Ecto neural progenitor cell (in vitro differentiated cells): ENCODE results near the gene PWP2.
"Not testable (repeated sequence)": the region's sequence is repeated elsewhere in the genome, so short reads cannot be mapped to it uniquely, and the experiment has no call there.

Experiments
- DNase-seq: peaks from one replicate; pipeline ENCODE4 v3.0.0-alpha.2; 2018; ENCODE audit warnings: low spot score

PWP2 gene

DNA sequence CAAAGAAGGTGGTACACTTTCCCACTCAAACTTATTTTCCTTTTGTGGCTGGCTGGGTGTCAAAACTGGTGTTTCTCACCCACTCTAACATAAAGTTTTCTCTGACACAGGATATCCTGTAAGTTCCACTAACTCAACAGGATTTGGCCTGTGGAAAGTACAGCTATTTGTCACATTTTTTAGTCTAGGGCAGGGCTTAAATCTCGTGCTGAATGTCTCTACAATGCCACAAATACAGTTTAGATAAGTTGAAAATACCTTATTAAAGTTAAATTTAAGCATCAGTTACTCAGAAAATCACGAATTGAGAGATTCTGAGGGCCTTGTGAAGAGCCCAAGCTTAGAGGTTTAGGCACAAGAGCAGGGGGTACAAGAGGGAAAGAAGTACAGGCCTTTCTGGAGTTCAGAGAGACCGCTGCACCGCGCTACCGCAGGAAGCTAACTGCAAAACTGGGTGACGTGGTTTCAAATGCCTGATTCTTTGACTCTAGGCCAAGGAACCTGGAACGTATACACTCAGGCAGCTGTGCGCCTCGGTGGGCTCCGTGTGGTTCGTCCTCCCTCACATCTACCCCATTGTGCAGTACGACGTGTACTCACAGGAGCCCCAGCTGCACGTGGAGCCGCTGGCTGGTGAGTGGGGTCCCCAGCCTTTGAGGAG is 23.4 kb upstream of the PWP2 start:
- no peak for DNase-seq

DNA sequence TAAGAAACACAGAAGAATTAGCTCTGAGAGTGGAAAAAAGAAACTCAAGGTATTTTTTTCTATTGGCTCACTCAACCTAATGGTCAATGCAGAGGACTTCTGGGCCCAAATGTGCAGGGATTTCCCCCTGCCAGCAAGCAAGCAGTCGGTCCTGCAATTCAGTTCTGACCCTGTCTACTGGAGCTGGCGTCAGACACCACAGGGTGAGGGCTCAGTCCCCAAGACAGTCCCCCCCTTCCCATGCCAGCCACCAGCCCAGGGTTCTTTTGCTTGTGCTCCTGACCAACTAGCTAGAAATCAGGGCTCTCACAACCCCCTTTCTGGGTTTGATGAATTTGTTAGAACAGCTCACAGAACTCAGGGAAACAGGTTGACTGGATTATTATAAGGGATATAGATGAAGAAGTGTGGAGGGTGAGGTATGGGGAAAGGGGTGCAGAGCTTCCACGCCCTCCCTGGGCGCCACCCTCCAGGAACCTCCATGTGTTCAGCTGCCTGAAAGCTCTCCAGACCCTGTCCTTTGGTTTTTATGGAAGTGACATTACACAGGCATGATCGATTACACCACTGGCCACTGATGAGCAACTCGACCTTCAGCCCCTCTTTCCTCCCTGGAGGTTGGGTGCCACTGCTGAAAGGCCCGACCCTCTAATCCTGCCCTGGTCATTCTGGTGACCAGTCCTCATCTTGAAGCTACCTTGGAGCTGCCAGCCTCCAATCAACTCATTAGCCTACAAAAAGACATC is 22.5 kb upstream of the PWP2 start:
- no peak for DNase-seq

DNA sequence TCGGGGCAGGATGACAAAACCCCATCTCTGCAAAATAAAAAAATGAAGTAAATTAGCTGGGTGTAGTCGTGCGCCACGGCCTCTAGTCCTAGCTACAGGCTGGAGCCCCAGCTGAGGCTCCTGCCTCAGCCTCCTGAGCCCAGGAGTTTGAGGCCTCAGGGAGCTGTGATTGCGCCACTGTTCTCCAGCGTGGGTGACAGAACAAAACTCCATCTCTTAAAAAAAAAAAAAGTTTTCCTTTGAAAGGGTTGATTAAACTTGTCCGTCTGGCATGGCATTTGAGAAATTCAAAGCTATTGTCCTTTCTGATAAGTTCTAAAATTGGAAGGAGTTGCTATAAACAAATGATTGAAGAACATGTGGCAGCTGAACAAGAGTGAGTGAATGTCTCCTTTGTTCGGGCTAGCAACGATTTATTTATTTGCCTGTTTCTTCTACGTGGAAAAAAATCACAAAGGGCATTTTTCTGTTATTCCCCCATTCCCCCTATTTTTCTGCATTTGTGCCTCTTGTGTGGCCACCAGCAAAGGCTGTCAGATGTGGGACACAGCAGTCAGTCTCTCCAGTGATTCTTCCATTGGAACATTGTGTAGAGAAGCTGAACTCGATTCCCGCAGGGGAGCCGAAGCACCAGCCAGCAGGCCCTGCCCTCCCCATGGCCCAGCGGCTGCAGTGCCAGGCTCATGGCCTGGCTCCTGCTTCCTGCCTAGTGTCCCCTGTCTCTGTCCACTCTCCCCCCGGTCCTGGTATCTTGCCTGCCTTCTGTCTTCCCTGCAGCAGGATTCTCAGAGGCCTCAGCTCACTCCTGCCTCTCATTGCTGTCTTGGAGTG is 21.5 kb upstream of the PWP2 start:
- DNase-seq = no peak

GRCh38 chr21:44086636-44087425 is 20.4 kb upstream of the PWP2 start:
- no peak for DNase-seq

DNA sequence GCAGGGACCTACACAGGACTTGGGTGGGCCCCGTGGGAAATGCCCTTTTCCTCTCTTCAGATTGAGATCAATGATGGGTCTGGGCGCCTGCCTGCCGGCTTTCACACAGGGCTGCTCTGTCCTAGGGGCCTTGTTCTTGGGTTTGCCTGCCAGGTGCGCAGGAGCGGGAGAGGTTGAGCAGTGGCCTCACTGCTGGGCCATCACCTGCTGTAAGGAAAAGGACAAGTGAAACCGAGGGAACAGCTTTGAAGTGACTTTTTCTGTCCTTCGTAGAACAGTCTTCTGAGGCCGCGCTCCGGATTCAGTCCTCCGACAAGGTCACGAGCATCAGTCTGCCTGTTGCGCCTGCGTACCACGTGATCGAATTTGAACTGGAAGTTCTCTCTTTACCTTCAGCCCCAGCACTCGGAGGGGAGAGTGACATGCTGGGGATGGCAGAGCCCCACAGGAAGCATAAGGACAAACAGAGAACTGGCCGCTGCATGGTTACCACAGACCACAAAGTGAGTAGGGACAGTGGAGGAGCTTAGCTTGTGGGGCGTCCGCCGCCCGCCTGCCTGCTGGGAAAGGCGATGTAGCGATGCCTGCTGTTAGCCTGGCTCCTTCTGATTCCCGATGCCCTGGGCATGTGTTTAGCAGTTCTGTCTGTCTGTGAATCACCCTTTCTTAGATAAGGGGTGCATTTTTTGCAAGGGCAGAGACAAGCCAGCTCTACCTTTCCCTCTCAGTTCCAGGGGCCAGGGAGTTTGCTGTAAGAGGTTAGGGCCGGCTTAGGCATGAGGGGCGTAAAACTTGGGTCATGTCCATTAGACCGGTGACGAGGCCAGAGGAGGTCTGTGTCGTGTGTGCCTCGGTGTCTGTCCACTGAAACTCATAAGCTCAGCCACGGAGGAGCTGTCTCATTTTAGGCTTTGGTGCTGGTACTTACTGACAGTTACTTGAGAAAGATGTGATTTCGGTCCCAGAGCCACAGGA is 19.5 kb upstream of the PWP2 start:
- DNase-seq = no peak

GRCh38 chr21:44088401-44088780 is 18.8 kb upstream of the PWP2 start:
- DNase-seq = no peak

GRCh38 chr21:44089001-44089911 is 17.9 kb upstream of the PWP2 start:
- no peak for DNase-seq

- DNase-seq = no peak
Observed at GRCh38 chr21:44090325-44090724, 16.9 kb upstream of the PWP2 start.

GRCh38 chr21:44092211-44092610 is 15.0 kb upstream of the PWP2 start:
- no peak for DNase-seq

DNA sequence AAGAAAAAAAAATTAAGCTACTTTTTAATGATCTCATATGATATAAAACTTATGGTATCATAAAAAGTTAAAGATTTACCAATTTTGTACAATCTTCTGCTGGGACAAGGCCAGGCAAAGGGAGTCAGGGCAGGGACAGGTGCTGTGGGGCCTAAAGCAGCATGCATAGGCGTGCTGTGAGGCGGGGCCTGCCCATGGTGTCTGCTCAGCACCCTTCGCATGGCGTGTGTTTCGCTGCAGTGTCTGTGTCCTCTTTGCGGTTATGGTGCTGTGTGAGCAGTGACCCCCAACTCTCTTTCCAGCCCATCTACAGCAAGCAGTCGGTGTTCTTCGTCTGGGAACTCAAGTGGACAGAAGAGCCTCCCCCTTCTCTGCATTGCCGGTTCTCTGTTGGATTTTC is 13.4 kb upstream of the PWP2 start:
- DNase-seq = no peak

DNA sequence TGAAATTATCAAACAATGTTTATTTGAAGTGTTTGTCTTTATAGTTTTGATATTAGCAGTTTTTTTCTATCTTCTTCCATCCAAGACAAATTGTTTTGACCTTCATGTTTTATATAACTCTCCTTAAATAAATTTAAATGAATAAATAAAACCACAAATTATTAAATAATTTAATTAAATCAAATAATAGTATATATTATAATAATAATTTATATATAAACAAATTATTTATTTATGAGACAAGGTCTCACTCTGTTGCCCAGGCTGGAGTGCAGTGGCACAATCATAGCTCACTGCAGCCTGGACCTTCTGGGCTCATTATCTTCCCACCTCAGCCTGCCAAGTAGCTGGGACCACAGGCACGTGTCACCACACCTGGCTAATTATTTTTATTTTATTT is 12.4 kb upstream of the PWP2 start:
- no peak for DNase-seq

DNA sequence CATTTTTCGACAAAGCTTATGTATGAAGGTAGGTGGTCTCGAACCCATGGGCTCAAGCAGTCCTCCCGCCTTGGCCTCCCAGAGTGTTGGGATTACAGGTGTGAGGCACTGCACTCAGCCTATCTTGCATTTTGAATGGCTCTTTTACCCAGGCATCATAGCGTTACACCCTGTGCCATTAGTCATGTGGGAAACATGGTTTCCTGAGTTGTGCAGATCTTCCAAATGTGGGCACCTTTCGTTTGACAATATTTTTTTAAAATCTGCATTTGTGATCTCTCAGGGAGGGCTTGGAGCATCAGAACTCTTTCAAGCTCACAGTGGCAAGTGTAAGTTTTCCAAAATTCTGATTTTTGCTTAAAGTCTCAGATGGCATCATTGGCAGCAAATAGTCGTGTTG is 8.7 kb upstream of the PWP2 start:
- DNase-seq = not testable (repeated sequence)

DNA sequence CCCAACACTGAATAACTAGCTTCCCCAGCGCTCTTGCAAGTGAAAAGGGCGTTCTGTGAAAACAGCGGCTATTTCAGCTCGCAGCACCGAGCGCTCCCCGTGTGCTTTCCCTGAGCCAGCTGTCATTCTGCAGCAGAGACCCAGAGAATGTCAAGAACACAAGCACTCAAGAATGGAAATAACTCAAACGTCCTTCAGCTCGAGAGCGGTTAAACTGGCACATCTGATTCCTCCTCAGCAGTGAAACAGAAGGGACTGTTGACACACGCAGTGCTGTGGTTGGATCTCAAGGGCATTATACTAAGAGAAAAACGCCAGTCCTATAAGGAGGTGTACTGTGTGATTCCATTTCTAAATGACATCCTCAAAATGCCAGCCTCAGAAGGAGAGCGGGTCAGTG is 8.2 kb upstream of the PWP2 start:
- not testable (repeated sequence) for DNase-seq

- not testable (repeated sequence) for DNase-seq
Observed at GRCh38 chr21:44107589-44107988, 390 bp downstream of the PWP2 start.

- not testable (repeated sequence) for DNase-seq
Observed at GRCh38 chr21:44113702-44114371, 6.6 kb downstream of the PWP2 start.

DNA sequence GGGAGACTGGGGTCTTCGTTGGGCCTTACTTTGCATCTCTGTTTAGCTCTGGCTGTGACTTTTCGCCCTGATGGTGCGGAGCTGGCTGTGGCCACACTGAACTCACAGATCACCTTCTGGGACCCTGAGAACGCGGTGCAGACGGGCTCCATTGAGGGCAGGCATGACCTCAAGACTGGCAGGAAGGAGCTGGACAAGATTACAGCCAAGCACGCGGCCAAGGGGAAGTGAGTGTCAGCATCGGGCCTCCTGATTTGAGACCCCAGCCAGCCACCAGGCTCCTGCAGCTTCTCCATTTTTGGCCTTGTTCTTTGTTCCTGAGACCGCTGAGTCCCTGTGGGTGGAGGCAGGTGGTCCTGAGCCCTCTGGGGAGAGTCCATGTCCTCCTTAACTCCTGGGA is 14.9 kb downstream of the PWP2 start:
- not testable (repeated sequence) for DNase-seq

DNA sequence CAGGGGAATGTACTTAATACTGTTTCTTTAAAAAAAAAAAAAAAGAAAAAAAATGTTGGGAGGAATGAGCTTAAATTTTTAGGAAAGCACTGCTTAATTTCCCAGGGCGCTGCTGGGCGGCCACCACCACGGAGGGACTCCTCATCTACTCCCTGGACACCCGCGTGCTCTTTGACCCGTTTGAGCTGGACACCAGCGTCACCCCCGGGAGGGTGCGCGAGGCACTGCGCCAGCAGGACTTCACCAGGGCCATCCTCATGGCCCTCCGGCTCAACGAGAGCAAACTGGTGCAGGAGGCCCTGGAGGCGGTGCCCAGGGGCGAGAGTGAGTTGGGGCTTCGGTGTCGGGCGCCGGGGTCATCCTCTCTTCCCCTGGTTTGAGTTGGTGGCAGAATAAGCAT is 20.6 kb downstream of the PWP2 start:
- DNase-seq = not testable (repeated sequence)

DNA sequence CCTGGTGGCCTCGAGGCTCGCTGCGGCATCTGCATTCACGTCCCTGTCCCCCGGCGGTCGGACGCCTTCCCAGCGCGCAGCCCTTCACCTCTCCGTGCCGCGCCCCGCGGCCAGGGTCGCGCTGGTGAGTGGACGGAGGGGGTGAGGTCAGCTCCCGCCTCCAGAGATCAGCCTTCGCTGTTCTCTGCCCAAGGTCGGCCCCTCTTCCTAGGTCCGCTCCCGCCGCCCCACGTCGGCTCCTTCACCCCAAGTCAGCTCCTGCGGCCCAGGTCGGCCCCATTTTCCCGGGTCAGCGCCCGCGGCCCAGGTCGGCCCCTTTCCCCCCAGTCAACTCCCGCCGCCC is 26.5 kb downstream of the PWP2 start:
- not testable (repeated sequence) for DNase-seq

DNA sequence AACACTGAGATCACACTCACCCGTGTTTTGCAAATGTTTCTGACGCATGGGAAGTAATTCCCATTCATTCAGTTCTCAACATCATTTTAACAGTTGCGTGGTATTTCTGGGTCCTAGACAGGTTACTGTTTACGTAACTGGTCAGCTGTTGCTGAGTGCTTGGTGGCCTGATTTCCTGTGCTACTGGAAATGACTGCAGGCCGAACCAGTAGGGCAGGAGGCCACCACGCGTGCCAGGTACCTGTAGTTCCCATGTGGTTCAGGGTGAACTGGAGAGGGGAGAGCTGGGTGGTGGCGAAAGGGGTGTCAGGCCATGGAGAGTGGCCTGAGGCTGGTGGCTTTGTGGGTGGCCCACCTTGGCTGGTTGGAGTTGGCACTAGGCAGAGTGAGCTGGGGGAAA is 27.5 kb downstream of the PWP2 start:
- DNase-seq = not testable (repeated sequence)
